ENCODE data around the gene ACO1.

DNA sequence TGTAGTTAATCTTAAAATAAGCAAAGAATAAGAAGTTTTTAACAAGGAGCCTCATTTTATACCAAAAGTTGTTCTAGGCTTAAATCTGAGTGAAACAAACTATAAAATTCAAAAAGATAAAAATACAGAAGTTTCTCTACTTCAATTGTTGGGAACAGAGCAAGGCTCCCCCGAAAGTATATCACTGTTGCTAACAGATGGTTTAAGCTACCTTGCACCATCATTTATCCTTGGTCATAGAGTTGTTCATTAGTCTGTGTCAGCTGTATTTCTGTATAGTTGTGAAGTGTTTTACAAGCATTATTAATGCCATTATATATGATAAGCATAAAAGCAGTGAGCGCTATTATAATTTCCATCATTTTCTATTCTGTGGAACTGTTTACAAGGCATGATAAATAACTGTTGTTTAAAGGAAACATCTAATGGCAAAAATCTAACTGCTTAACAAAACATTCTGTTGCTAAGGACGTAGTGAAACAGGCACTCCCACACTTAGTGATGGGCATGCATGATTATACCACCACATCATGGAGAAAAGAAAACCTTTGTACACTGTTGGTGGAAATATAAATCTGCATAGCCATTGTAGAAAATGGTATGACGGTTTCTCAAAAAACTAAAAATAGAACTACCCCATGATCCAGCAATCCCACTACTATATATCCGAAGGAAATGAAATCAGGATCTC is 23.3 kb upstream of the ACO1 start:
- TF ChIP-seq, protein P1, sequence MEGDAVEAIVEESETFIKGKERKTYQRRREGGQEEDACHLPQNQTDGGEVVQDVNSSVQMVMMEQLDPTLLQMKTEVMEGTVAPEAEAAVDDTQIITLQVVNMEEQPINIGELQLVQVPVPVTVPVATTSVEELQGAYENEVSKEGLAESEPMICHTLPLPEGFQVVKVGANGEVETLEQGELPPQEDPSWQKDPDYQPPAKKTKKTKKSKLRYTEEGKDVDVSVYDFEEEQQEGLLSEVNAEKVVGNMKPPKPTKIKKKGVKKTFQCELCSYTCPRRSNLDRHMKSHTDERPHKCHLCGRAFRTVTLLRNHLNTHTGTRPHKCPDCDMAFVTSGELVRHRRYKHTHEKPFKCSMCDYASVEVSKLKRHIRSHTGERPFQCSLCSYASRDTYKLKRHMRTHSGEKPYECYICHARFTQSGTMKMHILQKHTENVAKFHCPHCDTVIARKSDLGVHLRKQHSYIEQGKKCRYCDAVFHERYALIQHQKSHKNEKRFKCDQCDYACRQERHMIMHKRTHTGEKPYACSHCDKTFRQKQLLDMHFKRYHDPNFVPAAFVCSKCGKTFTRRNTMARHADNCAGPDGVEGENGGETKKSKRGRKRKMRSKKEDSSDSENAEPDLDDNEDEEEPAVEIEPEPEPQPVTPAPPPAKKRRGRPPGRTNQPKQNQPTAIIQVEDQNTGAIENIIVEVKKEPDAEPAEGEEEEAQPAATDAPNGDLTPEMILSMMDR (IDR thresholded peaks at IDR 0.05; ENCODE audit: insufficient read depth, low read length, poor library complexity, severe bottlenecking): no peak
- no peak for TF ChIP-seq EZH2phosphoT487 (conservative IDR thresholded peaks at IDR 0.05; ENCODE audit: low read length)
